ENCODE results near the gene SRGAP1.

GRCh38 chr12:63826006-63826585 is 18.4 kb upstream of the SRGAP1 start:
- TF ChIP-seq GATA2 (IDR thresholded peaks at IDR 0.05; ENCODE audit: low read depth, low read length), result no peak
- TF ChIP-seq GATA3 (IDR thresholded peaks at IDR 0.05; ENCODE audit: low read depth, low read length), result no peak; the same call in 1 of the 2 replicates

Data from SH-SY5Y (cell line).